Esophagus muscularis mucosa (tissue), 4 donors: ENCODE measurements around the gene SLC22A5. TPM values are rescaled to one million over a fixed set of nuclear protein-coding genes. Genes with fewer than 3 reads are reported as not detected.
A peak's percentile ranks its signal among the peaks of the same experiment; 100 is the strongest.

Experiments used
- DNase-seq: peaks from one replicate; pipeline ENCODE4 v3.0.0-alpha.2; 2017; ENCODE audit errors: extremely low spot score
- H3K27ac ChIP-seq, 4 donors: fragments of 200-600 bp; sonication (generic); replicated peaks in 1 of 4; 1 replicate in 3 of 4; 2 replicates in 1 of 4; pipeline ENCODE4 v1.5.1; 2016 to 2019; ENCODE audit warnings: mild to moderate bottlenecking in 1 of 4
- H3K27me3 ChIP-seq, 4 donors: fragments of 200-600 bp; sonication (generic); one replicate each; pipeline versions ENCODE4 v1.5.1 to v1.6.0; 2016 to 2019
- H3K36me3 ChIP-seq, 4 donors: fragments of 200-600 bp; sonication (generic); one replicate each; pipeline ENCODE4 v1.5.1; 2016 to 2019
- H3K4me1 ChIP-seq, 4 donors: fragments of 200-600 bp; sonication (generic); one replicate each; pipeline ENCODE4 v1.5.1; 2016 to 2019
- H3K4me3 ChIP-seq, 4 donors: fragments of 200-600 bp; sonication (generic); 1 replicate in 2 of 4; 2 replicates in 2 of 4; pipeline ENCODE4 v1.5.1; 2016 to 2019; ENCODE audit warnings: mild to moderate bottlenecking in 4 of 4, moderate library complexity in 1 of 4
- H3K9me3 ChIP-seq, 4 donors: fragments of 200-600 bp; sonication (generic); 1 replicate in 3 of 4; 2 replicates in 1 of 4; pipeline ENCODE4 v1.5.1; 2016 to 2019
- CTCF ChIP-seq, 3 experiments: fragments of 200-600 bp in 2 of 3; fragments of 450-650 bp in 1 of 3; sonication (generic) in 2 of 3; IDR thresholded peaks; one replicate each; pipeline ENCODE4 v1.5.1; 2017 to 2019; ENCODE audit warnings: antibody characterized with exemption in 3 of 3, mild to moderate bottlenecking in 2 of 3, moderate library complexity in 1 of 3
- EP300 ChIP-seq: sonication (generic); formaldehyde crosslinking; IDR thresholded peaks from one replicate; pipeline ENCODE4 v1.6.1; 2017; ENCODE audit warnings: antibody characterized with exemption
- POLR2A ChIP-seq: fragments of 450-650 bp; IDR thresholded peaks from one replicate; pipeline ENCODE4 v1.6.1; 2017; ENCODE audit warnings: antibody characterized with exemption, moderate library complexity, mild to moderate bottlenecking, low read depth
- POLR2AphosphoS5 ChIP-seq, 2 donors: sonication (generic); formaldehyde crosslinking; IDR thresholded peaks; one replicate each; pipeline ENCODE4 v1.6.1; 2017; ENCODE audit warnings: antibody characterized with exemption in 2 of 2
- WGBS: methylation state at CpG from one replicate; pipeline ENCODE4 v1.1.5; 2018; 5-methylcytosine and 5-hydroxymethylcytosine counted together
- intact Hi-C: fragments of 100-400 bp; cut with DNase I; formaldehyde crosslinking; loops from one replicate; pipeline ENCODE4 v1.15.1; 2023
- total RNA-seq, 4 donors: library from RNA; depleted of rRNA; stranded (reverse); fragments of >200 nt; gene quantifications; one replicate each; pipeline versions ENCODE4 v1.1.0 to v1.2.1, GENCODE V29; 2016

Gene SLC22A5
- total RNA-seq, 4 donors from 2014 or later: 6.2 to 8.8 (median 7.5) TPM

GRCh38 chr5:132364319-132364718, 5.2 kb upstream of the SLC22A5 start:
- intact Hi-C loops: no loop called here
- no peak for DNase-seq

GRCh38 chr5:132365213-132365612, 4.3 kb upstream of the SLC22A5 start:
- Histone ChIP-seq H3K36me3 (no peaks in the 10 kb centered on the region), H3K4me1 (peaks cover 16 to 32% (median 31%) of the 10 kb centered on the region in 4 donors), H3K9me3 (no peaks in the 10 kb centered on the region), H3K27ac (peak overlapping the region in 1 of 4 donors; percentile 60), H3K4me3 (no peak overlapping the region), H3K27me3 (no peaks in the 10 kb centered on the region)
- DNase-seq: no peak
- WGBS: 86% methylated on average over 6 of the region's 6 CpGs
- TF ChIP-seq POLR2AphosphoS5 (IDR thresholded peaks at IDR 0.05) (no peak), POLR2A (no peak), EP300 (no peak), CTCF (IDR thresholded peaks at IDR 0.05) (no peak)
- intact Hi-C loops: loop anchor here (5.0 kb wide), 1 partner anchor 73 kb away; the partner anchor contains the start of gene SLC22A4

More at GRCh38 chr5:132364319-132364718, 5.2 kb upstream of the SLC22A5 start:
- peak overlapping the region; percentile 23 to 79 (median 68) for H3K27ac ChIP-seq
- no peak overlapping the region for H3K4me3 ChIP-seq
- no peaks in the 10 kb centered on the region for H3K9me3 ChIP-seq
- peaks cover 0 to 3% (median 0%) of the 10 kb centered on the region in 4 donors for H3K36me3 ChIP-seq
- WGBS: 40% methylated on average over 1 of the region's 1 CpG
- H3K27me3 ChIP-seq: no peaks in the 10 kb centered on the region
- H3K4me1 ChIP-seq: peaks cover 14 to 29% (median 28%) of the 10 kb centered on the region in 4 donors
- no peak for TF ChIP-seq CTCF (IDR thresholded peaks at IDR 0.05)
- TF ChIP-seq POLR2AphosphoS5 (IDR thresholded peaks at IDR 0.05): peak; percentile 76 to 77

GRCh38 chr5:132368186-132368585, 1.3 kb upstream of the SLC22A5 start:
- Histone ChIP-seq H3K4me3 (no peak overlapping the region), H3K9me3 (no peaks in the 10 kb centered on the region), H3K27me3 (no peaks in the 10 kb centered on the region), H3K27ac (no peak overlapping the region), H3K4me1 (peaks cover 25 to 57% (median 52%) of the 10 kb centered on the region in 4 donors), H3K36me3 (no peaks in the 10 kb centered on the region)
- TF ChIP-seq POLR2A (no peak), CTCF (IDR thresholded peaks at IDR 0.05) (no peak), POLR2AphosphoS5 (IDR thresholded peaks at IDR 0.05) (no peak), EP300 (no peak)
- DNase-seq: no peak
- intact Hi-C loops: loop anchor here (5.0 kb wide), 1 partner anchor 76 kb away; the partner anchor contains the start of gene SLC22A4
- WGBS: 85% methylated on average over 4 of the region's 4 CpGs

GRCh38 chr5:132369007-132369473, 470 bp upstream of the SLC22A5 start:
- H3K27me3 ChIP-seq: no peaks in the 10 kb centered on the region
- no peaks in the 10 kb centered on the region for H3K9me3 ChIP-seq
- peak overlapping the region; percentile 64 to 90 (median 80) for H3K4me3 ChIP-seq
- H3K4me1 ChIP-seq: peaks cover 20 to 49% (median 43%) of the 10 kb centered on the region in 4 donors
- no peak for DNase-seq
- peak overlapping the region; percentile 81 to 92 (median 92) for H3K27ac ChIP-seq
- intact Hi-C loops: loop anchor here (5.0 kb wide), 1 partner anchor 77 kb away; the partner anchor contains the start of gene SLC22A4
- 9% methylated on average over 7 of the region's 9 CpGs for WGBS
- H3K36me3 ChIP-seq: no peaks in the 10 kb centered on the region
- TF ChIP-seq POLR2AphosphoS5 (IDR thresholded peaks at IDR 0.05) (no peak), CTCF (IDR thresholded peaks at IDR 0.05) (no peak), POLR2A (no peak)
